ENCODE results near the gene SEPSECS.

SEPSECS gene

DNA sequence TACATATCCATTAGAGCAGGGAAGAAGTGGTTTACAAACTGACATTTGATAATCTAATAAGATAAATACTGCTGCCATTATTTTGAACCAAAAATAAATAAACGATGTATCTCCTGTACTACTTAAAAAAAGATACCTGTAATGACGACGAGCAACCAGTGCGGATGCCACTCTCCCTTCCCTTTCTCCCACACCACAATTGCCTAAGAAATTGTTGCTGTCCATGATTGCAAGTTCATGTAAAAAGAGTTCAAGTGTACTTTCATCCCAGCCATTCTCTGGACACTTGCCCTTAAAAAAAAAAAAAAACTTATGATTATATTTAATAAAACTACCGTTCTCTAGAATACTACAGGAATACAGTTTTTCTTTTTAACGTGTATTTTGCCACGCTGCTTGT lies 1.4 kb downstream of the SEPSECS start (continued):
- TF ChIP-seq, protein P1, sequence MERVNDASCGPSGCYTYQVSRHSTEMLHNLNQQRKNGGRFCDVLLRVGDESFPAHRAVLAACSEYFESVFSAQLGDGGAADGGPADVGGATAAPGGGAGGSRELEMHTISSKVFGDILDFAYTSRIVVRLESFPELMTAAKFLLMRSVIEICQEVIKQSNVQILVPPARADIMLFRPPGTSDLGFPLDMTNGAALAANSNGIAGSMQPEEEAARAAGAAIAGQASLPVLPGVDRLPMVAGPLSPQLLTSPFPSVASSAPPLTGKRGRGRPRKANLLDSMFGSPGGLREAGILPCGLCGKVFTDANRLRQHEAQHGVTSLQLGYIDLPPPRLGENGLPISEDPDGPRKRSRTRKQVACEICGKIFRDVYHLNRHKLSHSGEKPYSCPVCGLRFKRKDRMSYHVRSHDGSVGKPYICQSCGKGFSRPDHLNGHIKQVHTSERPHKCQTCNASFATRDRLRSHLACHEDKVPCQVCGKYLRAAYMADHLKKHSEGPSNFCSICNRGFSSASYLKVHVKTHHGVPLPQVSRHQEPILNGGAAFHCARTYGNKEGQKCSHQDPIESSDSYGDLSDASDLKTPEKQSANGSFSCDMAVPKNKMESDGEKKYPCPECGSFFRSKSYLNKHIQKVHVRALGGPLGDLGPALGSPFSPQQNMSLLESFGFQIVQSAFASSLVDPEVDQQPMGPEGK (CRISPR knock-in tag; IDR thresholded peaks at IDR 0.05; ENCODE audit: borderline replicate concordance), result no peak
- TF ChIP-seq ZNF565 (CRISPR knock-in tag; conservative IDR thresholded peaks at IDR 0.05; ENCODE audit: low read depth) (no peak), ZNF70 (CRISPR knock-in tag; IDR thresholded peaks at IDR 0.05) (no peak), ZNF8 (CRISPR knock-in tag; IDR thresholded peaks at IDR 0.05) (no peak), OSR1 (CRISPR knock-in tag; IDR thresholded peaks at IDR 0.05) (no peak)

DNA sequence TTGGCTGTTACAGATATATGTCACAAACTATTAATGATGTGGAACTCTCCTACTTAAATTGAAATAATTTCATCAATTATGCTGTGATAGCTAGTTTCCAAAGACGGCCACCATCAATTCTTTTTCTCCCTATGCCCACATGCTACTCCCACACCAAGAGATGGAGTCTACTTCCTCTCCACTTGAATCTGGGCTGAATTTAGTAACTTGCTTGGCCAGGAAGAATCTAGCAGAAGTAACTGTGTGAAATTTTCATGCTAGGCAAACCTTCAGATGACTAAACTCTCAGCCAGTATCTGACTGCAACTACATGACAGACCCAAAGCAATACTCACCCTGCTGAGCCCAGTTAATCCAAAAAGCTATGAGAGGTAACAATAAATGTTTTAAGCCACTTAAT lies 3.2 kb downstream of the SEPSECS start:
- ATAC-seq, result no peak
- TF ChIP-seq OSR1 (CRISPR knock-in tag; IDR thresholded peaks at IDR 0.05), result no peak
- TF ChIP-seq, protein P2, sequence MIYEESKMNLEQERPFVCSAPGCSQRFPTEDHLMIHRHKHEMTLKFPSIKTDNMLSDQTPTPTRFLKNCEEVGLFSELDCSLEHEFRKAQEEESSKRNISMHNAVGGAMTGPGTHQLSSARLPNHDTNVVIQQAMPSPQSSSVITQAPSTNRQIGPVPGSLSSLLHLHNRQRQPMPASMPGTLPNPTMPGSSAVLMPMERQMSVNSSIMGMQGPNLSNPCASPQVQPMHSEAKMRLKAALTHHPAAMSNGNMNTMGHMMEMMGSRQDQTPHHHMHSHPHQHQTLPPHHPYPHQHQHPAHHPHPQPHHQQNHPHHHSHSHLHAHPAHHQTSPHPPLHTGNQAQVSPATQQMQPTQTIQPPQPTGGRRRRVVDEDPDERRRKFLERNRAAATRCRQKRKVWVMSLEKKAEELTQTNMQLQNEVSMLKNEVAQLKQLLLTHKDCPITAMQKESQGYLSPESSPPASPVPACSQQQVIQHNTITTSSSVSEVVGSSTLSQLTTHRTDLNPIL (CRISPR knock-in tag; IDR thresholded peaks at IDR 0.05; ENCODE audit: low read depth), result no peak
- TF ChIP-seq RARB (CRISPR knock-in tag; IDR thresholded peaks at IDR 0.05), result no peak
- no peak for TF ChIP-seq ARNTL (CRISPR knock-in tag; IDR thresholded peaks at IDR 0.05; ENCODE audit: borderline replicate concordance, low read depth)
- no peak for TF ChIP-seq TOX (CRISPR knock-in tag; IDR thresholded peaks at IDR 0.05; ENCODE audit: borderline replicate concordance)
- TF ChIP-seq ZNF70 (CRISPR knock-in tag; IDR thresholded peaks at IDR 0.05), result no peak
- TF ChIP-seq PPARA (CRISPR knock-in tag; IDR thresholded peaks at IDR 0.05; ENCODE audit: borderline replicate concordance), result no peak
- no peak for TF ChIP-seq ZNF565 (CRISPR knock-in tag; conservative IDR thresholded peaks at IDR 0.05; ENCODE audit: low read depth)
- no peak for TF ChIP-seq BACH2 (CRISPR knock-in tag; IDR thresholded peaks at IDR 0.05; ENCODE audit: borderline replicate concordance)
- TF ChIP-seq, protein P1 (CRISPR knock-in tag; IDR thresholded peaks at IDR 0.05; ENCODE audit: borderline replicate concordance), result no peak
- no peak for TF ChIP-seq ZNF8 (CRISPR knock-in tag; IDR thresholded peaks at IDR 0.05)

DNA sequence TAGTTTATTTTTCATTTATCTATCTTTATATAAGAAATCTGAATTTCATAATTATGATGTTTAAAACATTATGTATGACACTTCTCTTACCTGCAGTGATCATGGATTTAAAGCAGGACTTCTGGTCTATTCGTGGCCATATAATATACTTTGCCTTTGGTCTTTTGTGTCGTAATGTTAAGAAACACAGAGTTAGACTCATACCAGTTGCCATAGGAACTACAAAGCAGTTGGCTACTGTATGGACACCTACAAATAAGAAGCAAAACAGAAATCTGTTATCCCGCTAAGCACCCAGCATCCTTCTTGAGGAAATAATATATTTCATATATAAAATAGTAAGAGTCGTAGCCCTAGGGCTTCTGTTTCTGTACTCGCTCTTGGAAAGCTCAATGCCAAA lies 4.3 kb downstream of the SEPSECS start:
- ATAC-seq, result no peak
- TF ChIP-seq, protein P3, sequence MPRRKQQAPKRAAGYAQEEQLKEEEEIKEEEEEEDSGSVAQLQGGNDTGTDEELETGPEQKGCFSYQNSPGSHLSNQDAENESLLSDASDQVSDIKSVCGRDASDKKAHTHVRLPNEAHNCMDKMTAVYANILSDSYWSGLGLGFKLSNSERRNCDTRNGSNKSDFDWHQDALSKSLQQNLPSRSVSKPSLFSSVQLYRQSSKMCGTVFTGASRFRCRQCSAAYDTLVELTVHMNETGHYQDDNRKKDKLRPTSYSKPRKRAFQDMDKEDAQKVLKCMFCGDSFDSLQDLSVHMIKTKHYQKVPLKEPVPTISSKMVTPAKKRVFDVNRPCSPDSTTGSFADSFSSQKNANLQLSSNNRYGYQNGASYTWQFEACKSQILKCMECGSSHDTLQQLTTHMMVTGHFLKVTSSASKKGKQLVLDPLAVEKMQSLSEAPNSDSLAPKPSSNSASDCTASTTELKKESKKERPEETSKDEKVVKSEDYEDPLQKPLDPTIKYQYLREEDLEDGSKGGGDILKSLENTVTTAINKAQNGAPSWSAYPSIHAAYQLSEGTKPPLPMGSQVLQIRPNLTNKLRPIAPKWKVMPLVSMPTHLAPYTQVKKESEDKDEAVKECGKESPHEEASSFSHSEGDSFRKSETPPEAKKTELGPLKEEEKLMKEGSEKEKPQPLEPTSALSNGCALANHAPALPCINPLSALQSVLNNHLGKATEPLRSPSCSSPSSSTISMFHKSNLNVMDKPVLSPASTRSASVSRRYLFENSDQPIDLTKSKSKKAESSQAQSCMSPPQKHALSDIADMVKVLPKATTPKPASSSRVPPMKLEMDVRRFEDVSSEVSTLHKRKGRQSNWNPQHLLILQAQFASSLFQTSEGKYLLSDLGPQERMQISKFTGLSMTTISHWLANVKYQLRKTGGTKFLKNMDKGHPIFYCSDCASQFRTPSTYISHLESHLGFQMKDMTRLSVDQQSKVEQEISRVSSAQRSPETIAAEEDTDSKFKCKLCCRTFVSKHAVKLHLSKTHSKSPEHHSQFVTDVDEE (CRISPR knock-in tag; IDR thresholded peaks at IDR 0.05), result no peak
- TF ChIP-seq ESRRG (CRISPR knock-in tag; IDR thresholded peaks at IDR 0.05) (no peak), ISL1 (CRISPR knock-in tag; IDR thresholded peaks at IDR 0.05) (no peak), SNAI2 (CRISPR knock-in tag; IDR thresholded peaks at IDR 0.05) (no peak), ZNF565 (CRISPR knock-in tag; conservative IDR thresholded peaks at IDR 0.05; ENCODE audit: low read depth) (no peak), ZFP3 (CRISPR knock-in tag; IDR thresholded peaks at IDR 0.05) (no peak)

DNA sequence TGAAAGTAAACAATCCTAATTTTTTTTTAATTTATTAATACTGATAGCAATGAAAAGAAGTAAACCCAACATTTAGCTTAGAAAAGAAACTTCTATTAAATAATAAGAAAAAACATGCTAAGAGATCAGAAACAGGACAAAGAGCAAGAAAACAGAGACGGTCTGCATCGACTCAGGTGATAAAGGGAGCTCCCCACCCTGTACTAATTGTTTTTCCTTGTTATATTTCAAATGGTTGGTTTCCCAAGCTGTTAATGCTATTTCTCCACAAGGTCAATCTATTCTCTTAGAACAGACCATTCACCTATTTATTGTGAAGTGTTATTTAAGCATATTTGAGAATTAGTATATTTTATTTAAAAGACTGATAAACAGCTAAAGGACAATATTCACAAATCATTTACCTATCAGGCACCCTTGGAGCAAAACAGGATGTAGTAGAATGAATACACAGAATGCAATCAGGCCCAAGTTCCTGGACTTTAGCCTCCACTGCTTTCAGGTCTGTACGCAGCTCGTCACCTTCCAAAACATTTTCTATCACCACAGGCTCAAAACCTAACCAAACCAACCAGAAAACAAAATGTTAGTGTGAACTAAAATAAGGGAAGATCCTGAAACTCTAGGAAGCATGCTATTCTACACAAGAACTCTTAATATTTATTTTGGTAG lies 5.5 kb downstream of the SEPSECS start:
- ATAC-seq, result no peak
- no peak for TF ChIP-seq ZC3H10 (CRISPR knock-in tag; IDR thresholded peaks at IDR 0.05)
- no peak for TF ChIP-seq ZNF70 (CRISPR knock-in tag; IDR thresholded peaks at IDR 0.05)
- no peak for TF ChIP-seq ISL1 (CRISPR knock-in tag; IDR thresholded peaks at IDR 0.05)
- TF ChIP-seq RARB (CRISPR knock-in tag; IDR thresholded peaks at IDR 0.05), result no peak
- no peak for TF ChIP-seq ZNF8 (CRISPR knock-in tag; IDR thresholded peaks at IDR 0.05)
- TF ChIP-seq, protein P4, sequence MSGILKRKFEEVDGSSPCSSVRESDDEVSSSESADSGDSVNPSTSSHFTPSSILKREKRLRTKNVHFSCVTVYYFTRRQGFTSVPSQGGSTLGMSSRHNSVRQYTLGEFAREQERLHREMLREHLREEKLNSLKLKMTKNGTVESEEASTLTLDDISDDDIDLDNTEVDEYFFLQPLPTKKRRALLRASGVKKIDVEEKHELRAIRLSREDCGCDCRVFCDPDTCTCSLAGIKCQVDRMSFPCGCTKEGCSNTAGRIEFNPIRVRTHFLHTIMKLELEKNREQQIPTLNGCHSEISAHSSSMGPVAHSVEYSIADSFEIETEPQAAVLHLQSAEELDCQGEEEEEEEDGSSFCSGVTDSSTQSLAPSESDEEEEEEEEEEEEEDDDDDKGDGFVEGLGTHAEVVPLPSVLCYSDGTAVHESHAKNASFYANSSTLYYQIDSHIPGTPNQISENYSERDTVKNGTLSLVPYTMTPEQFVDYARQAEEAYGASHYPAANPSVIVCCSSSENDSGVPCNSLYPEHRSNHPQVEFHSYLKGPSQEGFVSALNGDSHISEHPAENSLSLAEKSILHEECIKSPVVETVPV (CRISPR knock-in tag; IDR thresholded peaks at IDR 0.05), result no peak
- no peak for TF ChIP-seq CSDC2 (CRISPR knock-in tag; IDR thresholded peaks at IDR 0.05)
- TF ChIP-seq ZNF565 (CRISPR knock-in tag; conservative IDR thresholded peaks at IDR 0.05; ENCODE audit: low read depth), result no peak
- TF ChIP-seq, protein P5, sequence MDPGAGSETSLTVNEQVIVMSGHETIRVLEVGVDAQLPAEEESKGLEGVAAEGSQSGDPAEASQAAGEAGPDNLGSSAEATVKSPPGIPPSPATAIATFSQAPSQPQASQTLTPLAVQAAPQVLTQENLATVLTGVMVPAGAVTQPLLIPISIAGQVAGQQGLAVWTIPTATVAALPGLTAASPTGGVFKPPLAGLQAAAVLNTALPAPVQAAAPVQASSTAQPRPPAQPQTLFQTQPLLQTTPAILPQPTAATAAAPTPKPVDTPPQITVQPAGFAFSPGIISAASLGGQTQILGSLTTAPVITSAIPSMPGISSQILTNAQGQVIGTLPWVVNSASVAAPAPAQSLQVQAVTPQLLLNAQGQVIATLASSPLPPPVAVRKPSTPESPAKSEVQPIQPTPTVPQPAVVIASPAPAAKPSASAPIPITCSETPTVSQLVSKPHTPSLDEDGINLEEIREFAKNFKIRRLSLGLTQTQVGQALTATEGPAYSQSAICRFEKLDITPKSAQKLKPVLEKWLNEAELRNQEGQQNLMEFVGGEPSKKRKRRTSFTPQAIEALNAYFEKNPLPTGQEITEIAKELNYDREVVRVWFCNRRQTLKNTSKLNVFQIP (CRISPR knock-in tag; IDR thresholded peaks at IDR 0.05; ENCODE audit: borderline replicate concordance, low read depth), result no peak
- TF ChIP-seq, protein P1 (CRISPR knock-in tag; IDR thresholded peaks at IDR 0.05; ENCODE audit: borderline replicate concordance), result no peak
- TF ChIP-seq ESRRG (CRISPR knock-in tag; IDR thresholded peaks at IDR 0.05), result no peak
- no peak for TF ChIP-seq SNAI2 (CRISPR knock-in tag; IDR thresholded peaks at IDR 0.05)
- TF ChIP-seq TCF4 (CRISPR knock-in tag; IDR thresholded peaks at IDR 0.05; ENCODE audit: borderline replicate concordance), result no peak
